ENCODE measurements around the gene TRIM71.

DNA sequence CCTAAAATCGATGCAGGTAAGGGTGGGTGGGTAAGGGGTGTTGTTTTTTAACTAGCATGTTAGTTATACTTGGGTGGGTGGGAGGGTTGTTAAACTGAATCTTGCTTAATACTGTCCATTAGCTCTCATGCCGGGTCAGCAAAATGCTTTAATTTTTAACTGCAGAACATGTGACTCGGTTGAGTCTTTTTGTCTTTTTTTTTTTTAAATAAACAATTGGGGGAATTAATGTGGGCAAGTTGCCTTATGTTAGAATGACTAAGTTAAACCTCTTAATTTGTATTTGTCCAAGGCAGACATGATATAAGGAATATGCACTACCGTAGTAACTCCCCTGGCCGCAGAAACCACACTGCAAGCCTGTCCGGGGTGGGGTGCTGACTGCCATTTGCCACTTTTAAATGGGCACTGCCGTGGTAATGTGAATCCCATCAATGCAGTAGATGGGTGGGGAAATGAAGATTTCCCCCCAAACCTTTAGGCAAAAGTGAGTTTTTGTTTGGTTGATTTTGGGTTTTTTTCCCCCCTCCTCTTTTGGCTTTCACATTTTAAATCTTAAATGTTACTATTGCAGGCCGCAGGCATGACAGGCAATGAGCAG, 79.3 kb downstream of the TRIM71 start:
- no peak for TF ChIP-seq POLR2AphosphoS5 (IDR thresholded peaks at IDR 0.05; ENCODE audit: low read depth, low read length)
- no peak for TF ChIP-seq SPI1 (IDR thresholded peaks at IDR 0.05; ENCODE audit: low read depth, low read length)
- no peak for TF ChIP-seq POLR2A (IDR thresholded peaks at IDR 0.05; ENCODE audit: low read depth, low read length)
- TF ChIP-seq TAF1 (IDR thresholded peaks at IDR 0.05; ENCODE audit: low read depth, low read length) = no peak
- TF ChIP-seq PAX5 (IDR thresholded peaks at IDR 0.05; ENCODE audit: insufficient read depth, low read length, severe bottlenecking) = no peak
